ENCODE results near the gene CHP2. TPM values are rescaled to one million over a fixed set of nuclear protein-coding genes. Genes with fewer than 3 reads are reported as not detected.
A peak's percentile ranks its signal among the peaks of the same experiment; 100 is the strongest.

Gene CHP2
- total RNA-seq, 1 donor from 2014 or later = not detected

GRCh38 chr16:23788685-23789084 lies 33.9 kb downstream of the CHP2 start:
- no peaks in the 10 kb centered on the region for H3K36me3 Mint-ChIP-seq (ENCODE audit: unreplicated experiment)
- H3K9me3 Mint-ChIP-seq (ENCODE audit: unreplicated experiment) = no peaks in the 10 kb centered on the region
- DNase-seq (ENCODE audit: extremely low spot score, unreplicated experiment) = no peak
- H3K27ac Mint-ChIP-seq (ENCODE audit: unreplicated experiment) = no peak overlapping the region
- peaks cover 4% of the 10 kb centered on the region for H3K27me3 Mint-ChIP-seq (ENCODE audit: unreplicated experiment)
- H3K4me3 Mint-ChIP-seq (ENCODE audit: unreplicated experiment) = no peak overlapping the region
- no peaks in the 10 kb centered on the region for H3K4me1 Mint-ChIP-seq (ENCODE audit: unreplicated experiment)
- TF ChIP-seq, protein P1, sequence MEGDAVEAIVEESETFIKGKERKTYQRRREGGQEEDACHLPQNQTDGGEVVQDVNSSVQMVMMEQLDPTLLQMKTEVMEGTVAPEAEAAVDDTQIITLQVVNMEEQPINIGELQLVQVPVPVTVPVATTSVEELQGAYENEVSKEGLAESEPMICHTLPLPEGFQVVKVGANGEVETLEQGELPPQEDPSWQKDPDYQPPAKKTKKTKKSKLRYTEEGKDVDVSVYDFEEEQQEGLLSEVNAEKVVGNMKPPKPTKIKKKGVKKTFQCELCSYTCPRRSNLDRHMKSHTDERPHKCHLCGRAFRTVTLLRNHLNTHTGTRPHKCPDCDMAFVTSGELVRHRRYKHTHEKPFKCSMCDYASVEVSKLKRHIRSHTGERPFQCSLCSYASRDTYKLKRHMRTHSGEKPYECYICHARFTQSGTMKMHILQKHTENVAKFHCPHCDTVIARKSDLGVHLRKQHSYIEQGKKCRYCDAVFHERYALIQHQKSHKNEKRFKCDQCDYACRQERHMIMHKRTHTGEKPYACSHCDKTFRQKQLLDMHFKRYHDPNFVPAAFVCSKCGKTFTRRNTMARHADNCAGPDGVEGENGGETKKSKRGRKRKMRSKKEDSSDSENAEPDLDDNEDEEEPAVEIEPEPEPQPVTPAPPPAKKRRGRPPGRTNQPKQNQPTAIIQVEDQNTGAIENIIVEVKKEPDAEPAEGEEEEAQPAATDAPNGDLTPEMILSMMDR (IDR thresholded peaks at IDR 0.05) = no peak

- H3K27ac Mint-ChIP-seq (ENCODE audit: unreplicated experiment) = no peak overlapping the region
- no peak overlapping the region for H3K4me3 Mint-ChIP-seq (ENCODE audit: unreplicated experiment)
- H3K9me3 Mint-ChIP-seq (ENCODE audit: unreplicated experiment) = no peaks in the 10 kb centered on the region
- H3K36me3 Mint-ChIP-seq (ENCODE audit: unreplicated experiment) = no peaks in the 10 kb centered on the region
- DNase-seq (ENCODE audit: extremely low spot score, unreplicated experiment) = no peak
- TF ChIP-seq, protein P1 (IDR thresholded peaks at IDR 0.05) = no peak
- no peaks in the 10 kb centered on the region for H3K4me1 Mint-ChIP-seq (ENCODE audit: unreplicated experiment)
- H3K27me3 Mint-ChIP-seq (ENCODE audit: unreplicated experiment) = no peaks in the 10 kb centered on the region
Observed at GRCh38 chr16:23795378-23795777, 40.6 kb downstream of the CHP2 start.

- Mint-ChIP-seq H3K9me3 (ENCODE audit: unreplicated experiment) (no peaks in the 10 kb centered on the region), H3K4me1 (ENCODE audit: unreplicated experiment) (no peaks in the 10 kb centered on the region), H3K27me3 (ENCODE audit: unreplicated experiment) (no peaks in the 10 kb centered on the region), H3K27ac (ENCODE audit: unreplicated experiment) (no peak overlapping the region), H3K4me3 (ENCODE audit: unreplicated experiment) (no peak overlapping the region), H3K36me3 (ENCODE audit: unreplicated experiment) (no peaks in the 10 kb centered on the region)
- TF ChIP-seq, protein P1 (IDR thresholded peaks at IDR 0.05) = no peak
- DNase-seq (ENCODE audit: extremely low spot score, unreplicated experiment) = no peak
Observed at GRCh38 chr16:23796941-23797340, 42.1 kb downstream of the CHP2 start.

DNA sequence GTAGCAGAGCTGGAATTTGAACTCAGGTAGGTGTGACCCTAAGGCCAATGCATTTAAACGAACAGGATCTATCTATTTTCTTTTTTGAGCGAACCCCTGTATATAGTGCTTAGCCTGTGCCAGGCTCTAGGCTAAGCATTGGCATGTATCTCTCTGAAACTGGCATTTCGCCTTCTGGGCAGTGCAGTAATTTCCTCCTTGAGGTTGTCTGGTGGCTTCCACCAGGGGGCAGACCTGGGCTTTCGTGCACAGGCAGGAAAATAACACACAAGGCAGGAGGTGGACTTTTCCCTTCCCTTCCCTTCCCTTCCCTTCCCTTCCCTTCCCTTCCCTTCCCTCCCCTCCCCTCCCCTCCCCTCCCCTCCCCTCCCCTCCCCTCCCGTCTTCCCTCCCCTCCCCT lies 46.6 kb downstream of the CHP2 start:
- H3K4me3 Mint-ChIP-seq (ENCODE audit: unreplicated experiment) = no peak overlapping the region
- TF ChIP-seq, protein P1 (IDR thresholded peaks at IDR 0.05) = peak; percentile 64
- no peaks in the 10 kb centered on the region for H3K36me3 Mint-ChIP-seq (ENCODE audit: unreplicated experiment)
- H3K27ac Mint-ChIP-seq (ENCODE audit: unreplicated experiment) = no peak overlapping the region
- H3K4me1 Mint-ChIP-seq (ENCODE audit: unreplicated experiment) = no peaks in the 10 kb centered on the region
- H3K9me3 Mint-ChIP-seq (ENCODE audit: unreplicated experiment) = no peaks in the 10 kb centered on the region
- DNase-seq (ENCODE audit: extremely low spot score, unreplicated experiment) = no peak
- H3K27me3 Mint-ChIP-seq (ENCODE audit: unreplicated experiment) = peaks cover 8% of the 10 kb centered on the region

GRCh38 chr16:23802776-23803175 lies 48.0 kb downstream of the CHP2 start:
- no peak for DNase-seq (ENCODE audit: extremely low spot score, unreplicated experiment)
- Mint-ChIP-seq H3K27me3 (ENCODE audit: unreplicated experiment) (peaks cover 8% of the 10 kb centered on the region), H3K4me1 (ENCODE audit: unreplicated experiment) (no peaks in the 10 kb centered on the region), H3K27ac (ENCODE audit: unreplicated experiment) (no peak overlapping the region), H3K9me3 (ENCODE audit: unreplicated experiment) (no peaks in the 10 kb centered on the region), H3K36me3 (ENCODE audit: unreplicated experiment) (no peaks in the 10 kb centered on the region), H3K4me3 (ENCODE audit: unreplicated experiment) (no peak overlapping the region)
- TF ChIP-seq, protein P1 (IDR thresholded peaks at IDR 0.05) = no peak
